NCI-H2196 treated with DMSO at 0.1 percent for 48 hours (cell line): ENCODE results near the gene LMX1B.

Experiments used
- DNase-seq: peaks from one replicate; lab custom pipeline; 2025; ENCODE audit not compliant: unreplicated experiment; lab: John Stamatoyannopoulos, UW

Gene LMX1B

DNA sequence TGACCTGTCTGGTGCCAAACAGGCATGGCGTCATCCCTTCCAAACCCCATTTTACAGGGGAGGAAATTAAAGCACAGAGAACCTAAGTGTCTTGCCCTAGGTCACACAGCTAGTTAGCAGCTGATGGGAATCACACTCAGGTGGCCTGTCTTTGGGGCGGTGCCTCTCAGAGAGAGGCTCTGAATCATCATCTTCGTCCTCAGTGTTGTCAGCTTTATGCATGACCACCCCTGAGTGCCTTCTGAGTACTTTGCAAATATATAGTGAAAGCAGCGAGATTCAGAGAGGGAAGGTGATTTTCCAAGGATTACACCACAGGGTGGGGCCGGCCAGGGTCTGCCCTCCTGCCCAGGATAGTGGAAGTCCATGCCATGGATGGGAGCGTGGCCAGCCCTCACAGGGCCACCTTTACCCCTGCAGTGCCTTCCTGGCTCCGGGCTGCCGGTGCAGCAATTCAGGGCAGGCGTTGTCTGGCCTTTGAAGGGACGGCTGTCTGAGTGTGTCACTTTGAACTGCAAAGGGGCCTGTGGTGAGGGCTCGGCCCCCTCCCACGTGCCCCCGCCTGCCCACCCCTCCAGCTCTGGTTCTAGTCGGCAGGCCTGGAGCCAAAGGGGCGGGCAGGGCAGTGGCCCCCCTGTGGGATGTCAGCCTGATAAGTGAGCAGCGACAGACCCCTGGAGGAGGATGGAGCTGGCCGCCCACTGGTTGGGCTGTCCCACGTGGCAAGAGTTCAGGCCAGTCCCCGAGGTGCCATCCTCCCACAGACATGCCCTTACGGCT lies 16.9 kb downstream of the LMX1B start:
- no peak for DNase-seq

- no peak for DNase-seq
These were observed 17.5 kb downstream of the LMX1B start for GRCh38 chr9:126631254-126631653.

GRCh38 chr9:126633881-126634558 lies 20.3 kb downstream of the LMX1B start:
- DNase-seq: no peak

GRCh38 chr9:126635061-126635460 lies 21.3 kb downstream of the LMX1B start:
- no peak for DNase-seq

GRCh38 chr9:126635661-126636439 lies 22.1 kb downstream of the LMX1B start:
- no peak for DNase-seq

DNA sequence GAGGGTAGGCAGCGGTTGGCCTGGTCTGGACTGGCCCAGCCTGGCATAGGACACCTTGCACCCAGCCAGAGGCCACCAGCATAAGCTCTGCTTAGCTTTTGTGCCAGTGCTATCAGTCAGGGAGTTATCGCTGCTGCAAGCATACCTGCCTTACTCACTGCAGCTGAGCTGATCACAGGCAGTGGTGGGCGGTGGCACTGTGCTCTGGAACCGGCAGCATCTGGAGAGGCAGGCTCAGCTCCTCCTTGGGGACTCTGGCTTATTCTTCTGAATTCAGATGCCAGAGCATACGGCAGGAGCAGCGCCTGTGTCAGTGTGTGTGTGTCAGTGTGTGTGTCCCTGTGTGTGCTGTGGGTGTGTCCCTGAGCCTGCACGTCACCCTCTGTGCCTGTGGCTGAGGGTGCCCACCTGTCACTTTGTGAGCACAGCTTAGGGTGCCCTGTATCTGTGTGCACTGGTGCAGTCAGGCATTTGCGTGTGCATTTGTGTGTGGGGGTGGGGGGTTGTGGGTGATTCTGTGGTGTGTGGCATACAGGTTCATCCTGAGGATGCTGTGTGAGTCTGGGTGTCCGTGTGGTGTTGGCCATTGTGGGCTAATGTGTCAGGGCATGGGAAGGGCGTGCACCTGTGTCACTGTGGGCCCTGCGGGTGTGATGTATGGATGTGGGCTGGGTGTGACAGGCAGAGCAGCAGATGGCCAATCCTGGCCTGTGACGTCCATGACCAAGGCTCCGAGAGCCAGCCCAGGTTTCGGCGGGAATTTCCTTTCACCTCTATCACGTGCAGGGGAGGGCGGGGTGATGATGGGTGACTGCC lies 23.5 kb downstream of the LMX1B start:
- DNase-seq: no peak

DNA sequence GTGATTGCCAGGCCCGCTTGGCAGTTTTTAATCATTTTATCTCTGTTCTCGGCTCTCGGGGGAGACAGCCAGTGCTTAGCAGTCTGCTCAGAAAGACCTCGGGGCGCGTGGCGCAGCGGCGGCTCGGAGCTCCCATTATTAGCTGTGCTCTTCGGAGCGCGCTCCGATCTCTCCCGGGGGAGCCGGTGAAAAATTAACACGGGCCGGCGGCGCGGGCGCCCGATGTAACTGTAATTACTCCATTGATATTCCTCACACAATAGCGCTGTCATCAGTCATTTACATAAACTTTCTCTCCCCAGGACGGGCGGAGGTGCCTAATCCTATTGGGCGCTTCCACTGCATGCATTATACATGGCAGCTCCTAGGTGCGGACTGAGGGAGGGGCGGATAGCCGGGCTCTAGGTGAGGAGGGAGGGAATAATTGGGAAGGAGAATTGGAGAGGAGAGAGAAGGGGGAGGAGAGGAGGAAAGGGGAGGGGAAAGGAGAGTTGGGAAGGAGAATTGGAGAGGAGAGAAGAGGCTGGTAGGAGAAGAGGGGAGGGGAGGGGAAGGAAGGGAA lies 24.9 kb downstream of the LMX1B start:
- DNase-seq: no peak

DNA sequence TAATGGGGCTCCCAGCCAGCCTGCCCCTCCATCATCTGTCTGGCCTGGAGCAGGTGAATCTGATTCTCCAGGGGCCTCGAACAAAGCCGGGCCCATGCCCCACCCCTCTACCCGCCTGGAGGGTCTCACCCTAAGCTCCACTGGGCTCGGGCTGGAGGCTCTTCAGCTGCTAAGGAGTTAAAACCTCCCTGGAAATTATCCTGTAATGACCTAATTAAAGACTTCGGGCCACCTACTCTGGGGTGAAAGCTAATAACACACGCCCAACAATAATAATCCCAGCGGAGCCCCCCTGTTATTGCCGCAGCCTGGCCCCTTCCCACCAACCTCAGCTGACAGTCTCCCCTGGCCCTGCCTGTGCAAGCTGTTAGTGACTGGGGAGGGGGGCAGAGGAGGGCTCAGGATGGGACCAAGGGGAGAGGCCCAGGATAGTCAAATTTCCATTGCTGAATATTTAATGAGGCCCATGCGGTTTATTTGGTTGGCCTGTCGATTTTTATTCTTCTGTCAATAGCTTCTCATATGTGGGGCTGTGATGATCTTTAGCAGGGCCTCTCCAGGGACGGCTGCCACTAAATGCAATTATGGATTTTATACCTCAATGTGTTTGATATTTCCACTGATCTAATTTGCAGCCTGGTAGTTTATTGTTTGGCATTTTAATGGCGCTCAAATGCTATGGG lies 25.7 kb downstream of the LMX1B start:
- no peak for DNase-seq

DNA sequence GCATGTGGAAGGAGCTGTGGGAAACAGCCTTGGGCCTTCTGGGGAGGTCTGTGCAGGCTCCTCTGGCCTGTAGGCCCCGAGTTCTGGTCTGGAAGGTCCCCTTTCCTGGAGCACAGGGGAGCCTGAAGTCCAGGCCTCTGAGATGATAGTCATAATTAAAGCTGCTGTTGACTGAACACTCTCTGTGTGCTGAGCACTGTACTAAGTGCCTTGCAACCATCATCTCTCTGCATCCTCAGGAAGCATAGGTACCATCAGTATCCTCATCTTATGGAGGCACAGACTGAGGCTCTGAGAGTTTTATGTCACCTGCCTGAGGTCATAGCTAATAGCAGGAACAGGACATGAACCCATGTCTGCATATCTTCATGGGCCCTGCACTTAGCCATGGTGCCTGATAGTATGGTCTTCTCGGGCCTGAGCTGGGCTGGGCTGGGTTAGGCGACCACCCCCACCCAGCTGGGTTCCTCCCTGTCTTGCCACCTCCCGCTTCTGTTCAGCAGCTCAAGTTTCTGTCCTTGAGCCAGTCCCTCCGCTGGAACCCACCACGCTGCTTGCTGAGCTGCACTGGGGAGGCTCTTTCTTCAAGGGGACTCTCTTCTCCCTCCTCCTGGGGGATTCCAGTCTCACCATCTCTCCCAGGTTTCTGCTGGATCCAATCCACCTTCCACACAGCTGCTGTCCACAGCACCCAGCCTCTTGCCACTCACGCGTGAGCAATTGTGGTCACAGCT lies 27.6 kb downstream of the LMX1B start:
- no peak for DNase-seq

- DNase-seq: no peak
These were observed 28.4 kb downstream of the LMX1B start for GRCh38 chr9:126642010-126642744.

- no peak for DNase-seq
These were observed 29.1 kb downstream of the LMX1B start for GRCh38 chr9:126642839-126643238.

DNA sequence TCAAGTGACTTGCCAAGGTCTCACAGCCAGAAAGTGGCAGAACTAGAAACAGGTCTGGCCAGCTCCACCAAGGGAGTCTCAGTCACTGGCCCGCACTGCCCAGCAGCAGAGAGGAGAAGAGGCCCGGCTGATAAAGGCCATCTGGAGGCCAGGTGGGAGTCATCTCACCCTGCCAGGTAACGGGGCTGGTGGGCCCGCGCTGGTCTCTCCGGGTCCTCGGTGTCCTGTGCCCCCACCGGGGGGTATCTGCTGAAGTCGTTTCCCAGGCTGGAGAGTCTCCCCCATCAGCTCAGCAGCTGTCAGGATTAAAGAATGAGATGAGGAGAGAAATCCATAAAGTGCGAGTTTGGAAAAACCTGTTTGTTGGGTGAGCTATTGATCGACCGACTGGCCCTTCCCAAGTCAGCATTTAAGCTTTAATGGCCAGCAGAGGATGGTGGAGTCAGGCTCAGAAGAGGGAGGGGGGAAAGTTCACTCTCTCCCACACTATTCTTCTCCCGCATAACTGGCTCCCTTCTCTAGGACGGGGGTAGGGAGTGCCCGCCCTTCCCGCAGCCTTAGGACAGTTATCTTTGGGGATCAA lies 30.3 kb downstream of the LMX1B start:
- no peak for DNase-seq

GRCh38 chr9:126646162-126646561 lies 32.4 kb downstream of the LMX1B start:
- no peak for DNase-seq

DNA sequence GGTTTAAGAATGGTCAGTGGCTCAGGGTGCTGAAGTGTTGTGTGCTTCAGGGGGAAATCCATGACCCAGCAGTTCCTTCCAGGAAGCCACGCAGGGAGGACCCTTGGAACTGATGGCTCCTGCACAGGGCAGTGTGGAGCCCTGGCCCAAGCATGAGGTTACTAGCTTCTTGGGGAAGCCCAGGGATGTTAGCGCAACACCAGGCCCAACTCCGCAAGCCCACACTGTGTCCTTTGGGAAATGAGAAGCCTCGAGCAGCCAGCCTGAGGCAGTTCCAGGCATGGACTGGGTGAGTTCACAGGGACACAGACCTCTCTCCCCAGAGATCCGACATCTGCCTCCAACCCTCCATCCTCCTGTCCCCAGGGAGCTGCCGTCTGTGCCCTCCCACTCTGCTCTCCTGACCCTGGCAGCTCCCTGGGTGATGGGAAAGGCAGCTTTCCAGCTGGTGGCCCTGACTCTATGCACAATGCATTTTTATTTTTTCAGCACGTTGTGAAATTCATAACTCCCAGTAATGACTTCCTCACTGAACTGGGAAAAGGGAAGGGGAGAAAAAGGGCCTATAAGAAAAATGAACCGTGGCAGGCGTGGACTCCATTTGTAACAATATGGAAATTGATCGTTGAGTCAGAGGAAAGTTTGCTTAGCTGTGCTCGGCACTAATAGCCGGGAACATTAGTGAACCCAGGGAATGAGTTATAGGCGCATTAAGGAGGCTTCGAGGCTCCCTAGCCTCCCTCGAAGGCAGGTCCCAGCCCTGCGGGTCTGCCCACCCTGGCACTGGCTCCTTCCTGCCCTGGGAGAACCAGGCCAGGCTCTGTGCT lies 34.1 kb downstream of the LMX1B start:
- no peak for DNase-seq

DNA sequence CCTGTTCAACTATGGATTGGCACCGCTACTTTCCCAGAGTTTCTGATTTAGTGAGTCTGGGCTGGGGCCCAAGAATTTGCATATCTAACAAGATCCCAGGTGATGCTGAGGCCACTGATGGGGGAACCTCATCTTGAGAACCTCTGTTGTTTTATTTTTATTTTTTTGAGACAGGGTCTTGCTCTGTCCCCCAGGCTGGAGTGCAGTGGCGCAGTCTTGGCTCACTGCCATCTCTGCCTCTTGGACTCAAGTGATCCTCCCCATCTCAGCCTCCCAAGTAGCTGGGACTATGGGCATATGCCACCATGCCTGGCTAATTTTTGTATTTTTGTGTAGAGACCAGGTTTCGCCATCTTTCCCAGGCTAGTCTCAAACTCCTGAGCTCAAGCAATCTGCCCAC lies 35.7 kb downstream of the LMX1B start:
- DNase-seq: no peak

GRCh38 chr9:126650404-126651341 lies 36.9 kb downstream of the LMX1B start:
- no peak for DNase-seq
